Right cardiac atrium (tissue), 5 donors: ENCODE measurements around the gene UBE3B. TPM values are rescaled to one million over a fixed set of nuclear protein-coding genes. Genes with fewer than 3 reads are reported as not detected.
"Not testable (repeated sequence)": the region's sequence is repeated elsewhere in the genome, so short reads cannot be mapped to it uniquely, and the experiment has no call there.

Experiments used
- ATAC-seq, 2 donors: fragments of 200-7000 bp; cut with Tn5 transposase; one replicate each; pipeline versions ENCODE4 v1.8.0 to v1.9.1; 2020; ENCODE audit warnings: moderate library complexity in 2 of 2, mild to moderate bottlenecking in 1 of 2
- DNase-seq, 3 donors: peaks; one replicate each; pipeline ENCODE4 v3.0.0-alpha.2; 2020
- H3K27ac ChIP-seq: one replicate; pipeline ENCODE4 v1.5.1; 2013; ENCODE audit warnings: mild to moderate bottlenecking, low read length, control low read depth, moderate library complexity
- H3K27me3 ChIP-seq: one replicate; pipeline ENCODE4 v1.6.1; 2013; ENCODE audit not compliant: control insufficient read depth, insufficient read depth
- H3K4me1 ChIP-seq: one replicate; pipeline ENCODE4 v1.6.1; 2013; ENCODE audit warnings: low read length; ENCODE audit not compliant: control insufficient read depth, insufficient read depth
- H3K4me3 ChIP-seq: one replicate; pipeline ENCODE4 v1.5.1; 2013; ENCODE audit warnings: low read length, control low read depth
- H3K9me3 ChIP-seq: one replicate; pipeline ENCODE4 v1.6.1; 2013; ENCODE audit warnings: low read length; ENCODE audit not compliant: control insufficient read depth
- WGBS: extraction: QIAGEN DNeasy Blood & Tissue Kit; methylation state at CpG from one replicate; pipeline ENCODE4 v1.1.7; 2013; 5-methylcytosine and 5-hydroxymethylcytosine counted together
- intact Hi-C, 4 donors: fragments of 100-400 bp; cut with DNase I; formaldehyde crosslinking; loops; one replicate each; pipeline versions ENCODE4 v1.11.0 to v1.14.0; 2022 to 2023
- polyA plus RNA-seq: library from polyadenylated mRNA; stranded (reverse); fragments of 200-250 nt; gene quantifications from one replicate; pipeline ENCODE4 v1.2.3, GENCODE V29; 2013
- total RNA-seq, 4 donors: library from RNA; stranded (reverse); fragmentation: NEBNext Ultra II Directional; extraction: Animal tissue kit (Norgen Biotek cat#: 25700); gene quantifications; one replicate each; pipeline ENCODE4 v1.2.1, GENCODE V29; 2021
- donor health status: healthy with polysubstance abuse.
- donor health status: DM: no; HTN: yes; CAD: no.
- donor health status: DM: no; HTN: no; CAD: no.
- donor health status: DM: no; HTN: yes; CAD: no; lungs with severe emphysema.
- donor health status: DM: yes; HTN: yes; CAD: no.

The UBE3B gene
- total and polyA plus RNA-seq, 5 donors: 22.6 to 53.2 (median 46.7) TPM

DNA sequence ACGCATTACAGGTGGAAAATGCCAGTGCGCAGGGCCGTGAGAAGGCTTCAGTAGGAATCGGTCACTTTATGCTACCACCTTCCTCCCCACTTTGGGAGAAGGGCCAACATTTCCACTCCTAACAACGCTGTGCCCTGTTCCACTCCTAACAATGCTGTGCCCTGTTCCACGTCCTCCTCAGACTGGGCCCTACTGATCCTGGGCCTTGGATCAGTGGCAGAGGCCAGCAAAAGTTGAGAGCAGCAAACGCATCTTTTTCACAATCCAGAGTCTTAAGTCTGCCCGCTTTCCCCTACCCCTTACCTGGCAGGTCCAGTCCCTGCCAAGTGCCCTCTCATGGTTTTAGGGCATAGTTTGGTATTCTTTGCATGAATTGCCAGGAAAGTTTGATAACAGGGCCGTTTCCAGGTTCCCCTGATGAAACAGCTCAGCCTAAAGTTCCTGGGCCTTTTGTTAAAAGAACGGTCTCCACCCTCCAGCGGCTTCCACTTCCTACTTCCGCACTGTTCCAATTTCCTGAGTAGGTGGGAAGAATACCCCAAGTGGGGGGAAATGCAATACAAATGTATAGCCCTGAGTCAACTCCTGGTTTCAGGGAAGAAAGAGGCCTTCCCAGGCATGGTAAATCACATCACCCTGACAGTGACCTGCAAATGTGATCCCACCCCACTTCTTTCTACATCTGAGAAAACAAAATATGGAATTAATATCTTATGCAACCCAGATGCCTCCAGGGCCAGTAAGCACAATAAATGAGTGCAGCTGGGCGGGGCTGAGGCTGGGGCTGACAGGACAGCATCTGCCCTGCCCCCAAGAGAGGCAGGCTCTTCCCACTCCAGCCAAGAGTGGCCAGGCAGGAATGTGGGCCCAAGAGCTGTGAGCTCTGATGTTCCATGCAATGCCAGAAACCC lies 15.3 kb upstream of the UBE3B start:
- Histone ChIP-seq H3K27me3 (no peaks in the 10 kb centered on the region), H3K4me1 (peaks cover 54% of the 10 kb centered on the region), H3K27ac (peak overlapping the region; percentile 100), H3K9me3 (no peaks in the 10 kb centered on the region), H3K4me3 (no peak overlapping the region)
- intact Hi-C loops: no loop called here
- 43% methylated on average over 13 of the region's 13 CpGs for WGBS
- ATAC-seq (peak; percentile 90 to 93), DNase-seq (peak; percentile 93 to 96 (median 93))

DNA sequence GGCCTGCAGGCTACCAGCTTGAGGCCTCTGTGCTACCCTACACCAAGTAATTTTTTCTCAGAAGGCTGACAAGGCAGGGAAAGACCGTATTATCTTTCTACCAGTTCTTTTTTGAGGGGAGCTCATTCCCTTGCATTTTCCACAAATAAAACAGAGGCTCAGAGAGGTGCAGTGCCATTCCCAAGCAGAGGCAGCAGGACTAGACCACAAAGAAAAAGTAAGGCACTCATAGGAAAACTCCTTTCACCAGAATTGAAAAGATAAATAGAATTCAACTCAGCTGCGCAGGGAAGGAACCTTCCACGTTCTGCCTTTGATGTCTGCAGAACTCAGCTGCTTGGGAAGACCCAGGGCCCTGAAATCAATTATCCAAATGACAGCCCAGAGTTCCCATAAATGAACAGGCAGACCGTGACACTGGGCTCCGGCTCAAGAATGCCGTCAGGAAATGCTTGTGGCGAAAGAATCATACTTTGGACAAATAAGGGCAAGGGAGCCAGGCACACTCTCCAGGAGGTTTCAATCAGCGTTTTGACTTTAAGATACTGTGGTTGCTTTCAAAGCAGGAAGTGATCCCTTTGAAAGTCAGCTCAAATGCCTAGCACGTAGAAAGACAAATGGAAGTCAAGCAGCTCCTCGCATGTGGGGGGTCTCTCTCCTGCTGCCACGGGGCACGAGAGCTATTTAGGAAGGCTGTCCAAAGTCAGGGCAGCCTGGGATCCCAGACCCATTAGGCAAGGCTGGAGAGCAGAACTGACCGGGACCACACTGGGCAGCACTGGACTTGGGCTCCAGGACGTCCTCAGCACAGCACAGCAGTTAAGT lies 14.4 kb upstream of the UBE3B start:
- intact Hi-C loops: no loop called here
- DNase-seq: peak; percentile 86 to 94 (median 91)
- 6% methylated on average over 14 of the region's 14 CpGs for WGBS
- peaks cover 64% of the 10 kb centered on the region for H3K4me1 ChIP-seq
- ATAC-seq: peak; percentile 80 to 83
- H3K4me3 ChIP-seq: no peak overlapping the region
- peak overlapping the region; percentile 100 for H3K27ac ChIP-seq
- no peaks in the 10 kb centered on the region for H3K9me3 ChIP-seq
- no peaks in the 10 kb centered on the region for H3K27me3 ChIP-seq

DNA sequence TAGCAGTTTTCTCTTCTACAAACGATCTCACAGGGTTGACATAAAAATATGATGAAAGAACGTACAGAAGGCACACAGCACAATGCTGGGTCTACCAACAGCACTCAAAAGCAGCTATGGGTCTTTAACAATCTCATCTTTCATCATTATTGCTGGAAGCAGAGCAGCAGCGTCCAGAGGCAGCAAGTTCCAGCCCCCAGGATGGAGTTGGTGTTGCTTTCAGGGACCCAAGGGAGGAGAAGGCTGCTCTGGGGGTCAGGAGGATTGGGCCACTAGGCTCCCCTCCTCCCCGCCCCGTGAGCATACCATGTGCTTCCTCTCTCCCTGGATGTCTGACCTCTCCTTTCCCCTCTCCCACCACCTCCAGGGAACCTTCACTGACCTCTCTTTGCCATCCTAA lies 13.7 kb upstream of the UBE3B start:
- intact Hi-C loops: no loop called here
- Histone ChIP-seq H3K9me3 (no peaks in the 10 kb centered on the region), H3K27ac (peak overlapping the region; percentile 100), H3K4me3 (no peak overlapping the region), H3K27me3 (no peaks in the 10 kb centered on the region), H3K4me1 (peaks cover 67% of the 10 kb centered on the region)
- no peak for DNase-seq
- WGBS: 28% methylated on average over 5 of the region's 5 CpGs
- ATAC-seq: no peak

DNA sequence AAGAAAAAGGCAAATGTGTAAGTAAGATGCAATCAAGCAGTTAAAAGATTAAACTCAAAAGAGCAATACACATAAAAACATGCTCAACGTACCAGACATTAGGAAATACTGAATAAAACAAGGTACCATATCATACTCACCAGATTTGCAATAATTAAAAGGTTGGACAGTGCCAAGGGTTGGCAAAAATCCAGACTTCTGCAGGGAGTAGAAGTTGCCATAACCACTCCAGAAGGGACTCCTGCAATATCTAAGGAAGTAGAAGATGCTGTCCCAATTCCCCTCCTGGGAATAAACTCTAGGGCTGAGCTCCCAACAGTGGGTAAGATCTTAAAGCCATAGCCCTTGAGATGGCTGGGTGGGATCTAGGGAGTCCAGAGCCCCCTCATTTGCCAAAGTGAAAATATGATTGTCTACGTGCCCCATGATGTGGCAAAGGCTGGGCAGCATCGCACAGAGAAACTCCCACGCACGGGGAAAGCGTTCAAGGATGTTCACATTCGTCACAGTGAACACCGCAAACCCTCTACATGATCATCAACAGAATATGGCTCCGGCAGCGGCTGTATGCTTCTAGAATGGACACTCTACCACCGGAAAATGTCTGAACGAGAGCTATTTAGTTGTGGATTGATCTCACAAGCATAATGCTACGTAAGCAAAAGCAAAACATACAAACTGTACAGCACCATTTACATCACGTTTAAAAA lies 12.6 kb upstream of the UBE3B start:
- Histone ChIP-seq H3K4me3 (no peak overlapping the region), H3K27me3 (no peaks in the 10 kb centered on the region), H3K4me1 (peaks cover 69% of the 10 kb centered on the region), H3K9me3 (no peaks in the 10 kb centered on the region), H3K27ac (no peak overlapping the region)
- ATAC-seq (no peak), DNase-seq (no peak)
- intact Hi-C loops: no loop called here
- WGBS: 88% methylated on average over 14 of the region's 14 CpGs

DNA sequence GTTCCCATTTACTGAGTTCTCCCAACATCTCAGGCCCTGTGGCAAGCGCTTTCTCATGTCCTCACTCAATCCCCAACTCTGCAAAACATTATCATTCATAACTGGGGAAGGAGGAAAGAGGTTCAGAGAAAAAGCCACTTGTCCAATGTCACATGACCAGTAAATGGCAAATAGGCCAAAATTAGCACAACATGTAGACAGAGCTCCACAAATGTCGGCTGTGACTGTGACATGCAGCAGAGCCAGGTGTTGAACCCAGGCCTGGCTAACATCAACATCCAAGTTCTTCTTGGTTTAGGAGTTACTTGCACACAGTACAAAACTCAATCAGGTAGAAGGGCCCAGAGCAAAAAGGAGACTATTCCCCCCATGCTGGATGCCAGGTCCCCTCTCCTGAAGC lies 11.1 kb upstream of the UBE3B start:
- WGBS: 52% methylated on average over 2 of the region's 2 CpGs
- H3K4me1 ChIP-seq: peaks cover 55% of the 10 kb centered on the region
- H3K9me3 ChIP-seq: no peaks in the 10 kb centered on the region
- intact Hi-C loops: no loop called here
- peak overlapping the region; percentile 74 for H3K27ac ChIP-seq
- DNase-seq: no peak
- no peak for ATAC-seq
- H3K27me3 ChIP-seq: no peaks in the 10 kb centered on the region
- no peak overlapping the region for H3K4me3 ChIP-seq

DNA sequence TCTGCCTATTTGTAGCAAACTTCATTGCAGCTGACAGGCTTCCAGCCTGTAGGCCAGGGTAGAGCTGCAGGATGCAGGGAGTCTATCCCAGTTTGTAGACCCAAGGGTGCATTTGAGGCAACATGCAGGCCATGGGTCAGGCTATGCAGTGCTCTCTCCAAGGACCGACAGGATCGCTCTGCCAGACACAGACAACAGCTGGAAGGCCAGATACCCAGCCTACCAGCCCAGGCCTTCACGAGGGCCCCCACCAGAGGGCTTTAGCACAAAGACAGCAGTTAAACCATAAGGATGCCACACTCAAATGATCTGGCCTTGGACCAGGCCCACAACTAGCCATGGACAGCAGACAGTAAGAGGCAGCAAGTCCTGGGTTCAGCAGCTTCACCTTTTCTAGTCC lies 10.6 kb upstream of the UBE3B start:
- ATAC-seq (no peak), DNase-seq (peak in 1 of 3 donors; percentile 15)
- Histone ChIP-seq H3K4me3 (no peak overlapping the region), H3K27me3 (no peaks in the 10 kb centered on the region), H3K27ac (peak overlapping the region; percentile 74), H3K4me1 (peaks cover 50% of the 10 kb centered on the region), H3K9me3 (no peaks in the 10 kb centered on the region)
- intact Hi-C loops: no loop called here
- WGBS: 42% methylated on average over 3 of the region's 3 CpGs

- no peak overlapping the region for H3K4me3 ChIP-seq
- peak in 1 of 3 donors; percentile 28 for DNase-seq
- WGBS: 67% methylated on average over 7 of the region's 8 CpGs
- H3K27me3 ChIP-seq: no peaks in the 10 kb centered on the region
- H3K27ac ChIP-seq: peak overlapping the region; percentile 64
- intact Hi-C loops: no loop called here
- no peaks in the 10 kb centered on the region for H3K9me3 ChIP-seq
- peaks cover 41% of the 10 kb centered on the region for H3K4me1 ChIP-seq
- peak; percentile 4 to 48 for ATAC-seq
Observed at GRCh38 chr12:109467978-109468676, 9.3 kb upstream of the UBE3B start.

DNA sequence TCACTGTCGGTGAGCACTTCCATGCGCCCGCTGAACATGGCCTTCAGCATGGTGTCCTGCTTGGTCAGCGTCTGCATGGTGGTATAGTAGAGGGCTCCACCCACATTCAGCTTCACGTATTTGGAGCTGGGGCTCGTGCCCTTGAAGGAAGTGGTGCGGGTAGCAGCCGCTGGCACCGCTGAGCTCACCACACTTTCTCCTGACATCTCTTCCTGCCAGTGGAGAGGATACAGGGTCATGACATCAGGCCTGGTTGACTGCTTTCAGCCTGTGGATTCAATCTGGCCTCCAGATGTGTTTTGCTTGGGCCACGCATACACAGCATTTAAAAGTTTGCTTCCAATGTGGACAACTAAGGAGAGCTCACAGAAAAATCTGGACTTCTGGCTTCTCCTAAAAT lies 7.9 kb upstream of the UBE3B start:
- WGBS: 87% methylated on average over 10 of the region's 10 CpGs
- Histone ChIP-seq H3K27ac (no peak overlapping the region), H3K9me3 (no peaks in the 10 kb centered on the region), H3K27me3 (no peaks in the 10 kb centered on the region), H3K4me1 (peaks cover 31% of the 10 kb centered on the region), H3K4me3 (no peak overlapping the region)
- ATAC-seq (no peak), DNase-seq (no peak)
- intact Hi-C loops: no loop called here

GRCh38 chr12:109473006-109473405 lies 4.4 kb upstream of the UBE3B start:
- Histone ChIP-seq H3K27ac (peak overlapping the region; percentile 40), H3K4me1 (peaks cover 15% of the 10 kb centered on the region), H3K4me3 (no peak overlapping the region), H3K9me3 (no peaks in the 10 kb centered on the region), H3K27me3 (no peaks in the 10 kb centered on the region)
- DNase-seq (no peak), ATAC-seq (no peak)
- intact Hi-C loops: loop anchor here in 1 of 4 donors (5.0 kb wide), 1 partner anchor 36 kb away; no protein-coding TSS in a partner anchor
- 87% methylated on average over 3 of the region's 3 CpGs for WGBS

GRCh38 chr12:109473526-109474270 lies 3.7 kb upstream of the UBE3B start:
- ATAC-seq, H3K4me3 ChIP-seq, H3K9me3 ChIP-seq, H3K27me3 ChIP-seq, DNase-seq: not testable (repeated sequence)
- 85% methylated on average over 16 of the region's 16 CpGs for WGBS
- Histone ChIP-seq H3K27ac (peak overlapping the region; percentile 40), H3K4me1 (peaks cover 11% of the 10 kb centered on the region)
- intact Hi-C loops: loop anchor here in 1 of 4 donors (5.0 kb wide), 1 partner anchor 36 kb away; no protein-coding TSS in a partner anchor
